HG03571 (cell line): ENCODE data around the gene MIR17HG.
"Not testable (repeated sequence)": the region's sequence is repeated elsewhere in the genome, so short reads cannot be mapped to it uniquely, and the experiment has no call there.

Experiments
- ATAC-seq: cut with Tn5 transposase; IDR thresholded peaks from one replicate; pipeline ENCODE4 v1.9.1; 2021; ENCODE audit not compliant: unreplicated experiment

MIR17HG gene

GRCh38 chr13:91346850-91347201 is 661 bp upstream of the MIR17HG start:
- ATAC-seq: peak; percentile 11

GRCh38 chr13:91347996-91348905 is 764 bp downstream of the MIR17HG start:
- peak; percentile 34 for ATAC-seq

- ATAC-seq: peak; percentile 66
Measured at GRCh38 chr13:91348906-91349435, 1.5 kb downstream of the MIR17HG start.

- no peak for ATAC-seq
Measured at GRCh38 chr13:91349992-91350911, 2.8 kb downstream of the MIR17HG start.

- no peak for ATAC-seq
Measured at GRCh38 chr13:91351123-91351522, 3.6 kb downstream of the MIR17HG start.

- no peak for ATAC-seq
Measured at GRCh38 chr13:91351980-91352379, 4.5 kb downstream of the MIR17HG start.

- not testable (repeated sequence) for ATAC-seq
Measured at GRCh38 chr13:91352891-91353290, 5.4 kb downstream of the MIR17HG start.

GRCh38 chr13:91353494-91353893 is 6.0 kb downstream of the MIR17HG start:
- no peak for ATAC-seq

GRCh38 chr13:91355099-91355825 is 7.8 kb downstream of the MIR17HG start:
- ATAC-seq: no peak

- no peak for ATAC-seq
Measured at GRCh38 chr13:91355826-91356710, 8.6 kb downstream of the MIR17HG start.

- no peak for ATAC-seq
Measured at GRCh38 chr13:91356919-91357612, 9.6 kb downstream of the MIR17HG start.

GRCh38 chr13:91357613-91358386 is 10.3 kb downstream of the MIR17HG start:
- no peak for ATAC-seq

GRCh38 chr13:91358387-91358782 is 10.9 kb downstream of the MIR17HG start:
- ATAC-seq: no peak

GRCh38 chr13:91359111-91359510 is 11.6 kb downstream of the MIR17HG start:
- no peak for ATAC-seq

- no peak for ATAC-seq
Measured at GRCh38 chr13:91359631-91360030, 12.1 kb downstream of the MIR17HG start.

GRCh38 chr13:91360246-91360751 is 12.8 kb downstream of the MIR17HG start:
- no peak for ATAC-seq

GRCh38 chr13:91361755-91362271 is 14.3 kb downstream of the MIR17HG start:
- no peak for ATAC-seq

- ATAC-seq: no peak
Measured at GRCh38 chr13:91362908-91363307, 15.4 kb downstream of the MIR17HG start.
